Measurements from ENCODE around the gene IFITM1.

DNA sequence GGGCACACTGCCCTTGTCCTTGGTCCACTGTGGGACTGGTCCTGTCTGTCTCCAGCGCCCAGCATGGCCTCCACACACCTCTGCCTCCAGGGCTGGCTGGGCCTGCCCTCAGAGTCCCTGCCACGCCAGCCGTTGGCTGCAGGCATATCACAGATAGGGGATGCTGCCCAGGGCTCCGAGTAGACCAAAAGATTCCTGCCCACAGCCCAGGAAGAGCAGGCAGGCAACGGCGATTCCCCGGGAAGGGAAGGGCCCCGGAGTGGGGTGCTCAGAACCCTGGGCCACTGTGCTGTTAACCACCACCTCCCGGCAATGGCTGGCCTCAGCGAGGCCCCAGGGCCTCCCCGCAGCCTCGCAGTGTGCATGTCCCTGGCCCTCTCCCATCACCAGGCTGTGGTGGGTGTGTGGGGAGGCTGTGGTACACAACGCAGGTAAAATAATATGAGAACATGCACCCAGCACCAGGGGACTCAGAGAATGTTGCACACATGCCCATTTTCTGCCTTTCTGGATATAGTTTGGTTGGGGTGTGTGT is 16.7 kb upstream of the IFITM1 start:
- no peak for TF ChIP-seq POLR2A (IDR thresholded peaks at IDR 0.05)
- TF ChIP-seq, protein P1, sequence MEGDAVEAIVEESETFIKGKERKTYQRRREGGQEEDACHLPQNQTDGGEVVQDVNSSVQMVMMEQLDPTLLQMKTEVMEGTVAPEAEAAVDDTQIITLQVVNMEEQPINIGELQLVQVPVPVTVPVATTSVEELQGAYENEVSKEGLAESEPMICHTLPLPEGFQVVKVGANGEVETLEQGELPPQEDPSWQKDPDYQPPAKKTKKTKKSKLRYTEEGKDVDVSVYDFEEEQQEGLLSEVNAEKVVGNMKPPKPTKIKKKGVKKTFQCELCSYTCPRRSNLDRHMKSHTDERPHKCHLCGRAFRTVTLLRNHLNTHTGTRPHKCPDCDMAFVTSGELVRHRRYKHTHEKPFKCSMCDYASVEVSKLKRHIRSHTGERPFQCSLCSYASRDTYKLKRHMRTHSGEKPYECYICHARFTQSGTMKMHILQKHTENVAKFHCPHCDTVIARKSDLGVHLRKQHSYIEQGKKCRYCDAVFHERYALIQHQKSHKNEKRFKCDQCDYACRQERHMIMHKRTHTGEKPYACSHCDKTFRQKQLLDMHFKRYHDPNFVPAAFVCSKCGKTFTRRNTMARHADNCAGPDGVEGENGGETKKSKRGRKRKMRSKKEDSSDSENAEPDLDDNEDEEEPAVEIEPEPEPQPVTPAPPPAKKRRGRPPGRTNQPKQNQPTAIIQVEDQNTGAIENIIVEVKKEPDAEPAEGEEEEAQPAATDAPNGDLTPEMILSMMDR (IDR thresholded peaks at IDR 0.05 in 4 of 5, conservative IDR thresholded peaks at IDR 0.05 in 1 of 5) = no peak

Data from gastrocnemius medialis (tissue), 4 donors.